Rectal smooth muscle tissue (tissue), 1 donor: ENCODE data around the gene GLTP.
"Not testable (repeated sequence)": the region's sequence is repeated elsewhere in the genome, so short reads cannot be mapped to it uniquely, and the experiment has no call there.

ENCODE experiments used
- H3K27ac ChIP-seq: one replicate; pipeline ENCODE4 v1.7.0; 2013; ENCODE audit warnings: low read depth, low read length, inconsistent platforms
- H3K27me3 ChIP-seq: one replicate; pipeline ENCODE4 v1.7.0; 2013; ENCODE audit warnings: low read length; ENCODE audit not compliant: control insufficient read depth, insufficient read depth
- H3K36me3 ChIP-seq: one replicate; pipeline ENCODE4 v1.7.0; 2013; ENCODE audit warnings: low read length; ENCODE audit not compliant: control insufficient read depth, insufficient read depth
- H3K4me1 ChIP-seq: one replicate; pipeline ENCODE4 v1.7.0; 2013; ENCODE audit warnings: low read length; ENCODE audit not compliant: control insufficient read depth, insufficient read depth
- H3K4me3 ChIP-seq: one replicate; pipeline ENCODE4 v1.7.0; 2013; ENCODE audit warnings: low read length
- H3K9ac ChIP-seq: one replicate; pipeline ENCODE4 v1.7.0; 2013; ENCODE audit warnings: low read length

GLTP gene, protein sequence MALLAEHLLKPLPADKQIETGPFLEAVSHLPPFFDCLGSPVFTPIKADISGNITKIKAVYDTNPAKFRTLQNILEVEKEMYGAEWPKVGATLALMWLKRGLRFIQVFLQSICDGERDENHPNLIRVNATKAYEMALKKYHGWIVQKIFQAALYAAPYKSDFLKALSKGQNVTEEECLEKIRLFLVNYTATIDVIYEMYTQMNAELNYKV

DNA sequence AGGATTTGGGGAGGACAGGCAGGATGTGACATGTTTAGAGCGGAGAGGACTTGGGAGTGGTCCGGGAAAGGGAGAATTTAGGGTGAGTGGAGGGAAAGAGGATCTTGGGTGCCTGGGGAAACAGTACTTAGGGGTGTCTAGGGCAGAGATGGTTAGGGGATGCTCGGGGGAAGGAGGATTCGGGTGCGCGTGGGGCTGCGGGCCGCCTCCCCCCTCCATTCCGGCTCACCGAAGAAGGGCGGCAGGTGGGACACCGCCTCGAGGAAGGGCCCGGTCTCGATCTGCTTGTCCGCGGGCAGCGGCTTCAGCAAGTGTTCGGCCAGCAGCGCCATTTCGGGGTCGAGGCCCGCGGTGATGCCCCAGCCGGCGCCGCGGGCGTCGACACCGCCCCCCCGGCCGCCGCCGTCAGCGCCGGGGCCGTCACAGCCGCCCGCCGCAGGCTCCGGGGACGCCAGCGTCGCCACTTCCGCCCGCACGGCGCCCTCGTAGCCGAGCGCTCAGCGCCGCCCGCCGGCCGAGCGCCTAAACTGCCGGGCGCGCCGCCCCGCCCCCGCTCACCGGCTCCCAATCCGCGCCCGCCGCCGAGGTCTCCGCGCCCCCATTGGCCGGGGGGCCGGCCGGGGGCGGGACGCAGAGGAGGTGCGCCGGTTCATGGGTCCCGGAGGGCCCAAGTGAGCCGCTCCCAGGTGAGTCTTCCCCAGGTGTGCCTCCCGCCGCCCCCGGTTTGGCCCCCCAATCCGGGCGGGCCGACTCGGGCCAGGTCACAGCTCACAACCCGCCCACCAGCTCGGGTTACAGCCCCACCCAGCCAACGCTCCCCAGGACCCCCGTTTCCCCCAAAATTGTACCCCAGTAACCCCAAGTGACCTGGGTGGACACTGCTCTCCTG lies at the start of gene GLTP:
Gene GLTP (minus strand): TSS at position 499 of the 889 bp plus-strand sequence. CDS start 167 bp downstream, at position 332.
- H3K4me1 ChIP-seq = peaks cover 8% of the 10 kb centered on the region
- H3K4me3 ChIP-seq = peak within 1 kb of the TSS; percentile 99
- peak within 1 kb of the TSS; percentile 78 for H3K9ac ChIP-seq
- no peaks in the 10 kb centered on the region for H3K36me3 ChIP-seq
- peak within 1 kb of the TSS; percentile 45 for H3K27ac ChIP-seq
- H3K27me3 ChIP-seq = no peaks in the 10 kb centered on the region

DNA sequence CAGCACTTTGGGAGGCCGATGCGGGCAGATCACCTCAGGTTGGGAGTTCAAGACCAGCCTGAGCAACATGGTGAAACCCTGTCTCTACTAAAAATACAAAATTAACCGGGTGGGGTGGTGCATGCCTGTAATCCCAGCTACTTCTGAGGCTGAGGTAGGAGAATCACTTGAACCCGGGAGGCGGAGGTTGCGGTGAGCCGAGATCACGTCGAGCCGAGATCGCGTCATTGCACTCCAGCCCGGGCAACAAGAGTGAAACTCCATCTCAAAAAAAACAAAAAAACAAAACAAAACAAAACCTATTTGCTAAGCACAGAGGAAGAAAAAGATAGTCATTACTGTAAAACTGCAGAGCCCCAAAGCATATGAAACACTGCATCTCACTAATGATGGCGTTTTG lies 49.0 kb upstream of the GLTP start:
- H3K27ac ChIP-seq = not testable (repeated sequence)

GRCh38 chr12:109928058-109928656 lies 47.8 kb upstream of the GLTP start:
- no peak overlapping the region for H3K9ac ChIP-seq
- H3K36me3 ChIP-seq = peaks cover 14% of the 10 kb centered on the region
- no peak overlapping the region for H3K27ac ChIP-seq
- no peaks in the 10 kb centered on the region for H3K4me1 ChIP-seq
- no peaks in the 10 kb centered on the region for H3K27me3 ChIP-seq
- H3K4me3 ChIP-seq = no peak overlapping the region

More for the DNA sequence above, 49.0 kb upstream of the GLTP start:
- peaks cover 18% of the 10 kb centered on the region for H3K36me3 ChIP-seq
- not testable (repeated sequence) for H3K9ac ChIP-seq, H3K4me3 ChIP-seq, H3K27me3 ChIP-seq, H3K4me1 ChIP-seq

- Histone ChIP-seq H3K36me3 (peaks cover 10% of the 10 kb centered on the region), H3K27ac (no peak overlapping the region), H3K27me3 (no peaks in the 10 kb centered on the region), H3K4me1 (no peaks in the 10 kb centered on the region), H3K9ac (no peak overlapping the region), H3K4me3 (no peak overlapping the region)
Observed at GRCh38 chr12:109927622-109928021, 47.3 kb upstream of the GLTP start.

- H3K4me3 ChIP-seq = no peak overlapping the region
- no peaks in the 10 kb centered on the region for H3K4me1 ChIP-seq
- H3K27ac ChIP-seq = no peak overlapping the region
- H3K9ac ChIP-seq = no peak overlapping the region
- peaks cover 7% of the 10 kb centered on the region for H3K36me3 ChIP-seq
- no peaks in the 10 kb centered on the region for H3K27me3 ChIP-seq
Observed at GRCh38 chr12:109926488-109927210, 46.3 kb upstream of the GLTP start.

DNA sequence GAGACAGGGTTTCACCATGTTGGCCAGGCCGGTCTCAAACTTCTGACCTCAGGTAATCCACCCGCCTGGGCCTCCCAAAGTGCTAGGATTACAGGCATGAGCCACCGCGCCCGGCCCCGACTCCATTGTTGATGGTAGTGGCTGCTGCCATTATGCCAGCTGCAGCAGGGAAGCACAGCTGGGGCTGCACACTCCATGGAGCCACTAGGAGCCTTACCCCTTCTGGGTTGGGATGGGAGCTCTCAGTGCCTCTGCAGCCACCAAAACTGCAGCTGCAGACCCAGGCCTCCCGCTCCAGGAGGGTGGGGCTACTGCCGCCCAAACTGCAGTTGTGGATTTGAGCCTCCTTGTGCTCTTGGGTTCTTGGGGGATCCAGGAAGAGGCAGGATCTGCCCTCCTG lies 45.7 kb upstream of the GLTP start:
- no peak overlapping the region for H3K4me3 ChIP-seq
- no peaks in the 10 kb centered on the region for H3K4me1 ChIP-seq
- no peaks in the 10 kb centered on the region for H3K27me3 ChIP-seq
- H3K27ac ChIP-seq = no peak overlapping the region
- no peak overlapping the region for H3K9ac ChIP-seq
- H3K36me3 ChIP-seq = peaks cover 7% of the 10 kb centered on the region

DNA sequence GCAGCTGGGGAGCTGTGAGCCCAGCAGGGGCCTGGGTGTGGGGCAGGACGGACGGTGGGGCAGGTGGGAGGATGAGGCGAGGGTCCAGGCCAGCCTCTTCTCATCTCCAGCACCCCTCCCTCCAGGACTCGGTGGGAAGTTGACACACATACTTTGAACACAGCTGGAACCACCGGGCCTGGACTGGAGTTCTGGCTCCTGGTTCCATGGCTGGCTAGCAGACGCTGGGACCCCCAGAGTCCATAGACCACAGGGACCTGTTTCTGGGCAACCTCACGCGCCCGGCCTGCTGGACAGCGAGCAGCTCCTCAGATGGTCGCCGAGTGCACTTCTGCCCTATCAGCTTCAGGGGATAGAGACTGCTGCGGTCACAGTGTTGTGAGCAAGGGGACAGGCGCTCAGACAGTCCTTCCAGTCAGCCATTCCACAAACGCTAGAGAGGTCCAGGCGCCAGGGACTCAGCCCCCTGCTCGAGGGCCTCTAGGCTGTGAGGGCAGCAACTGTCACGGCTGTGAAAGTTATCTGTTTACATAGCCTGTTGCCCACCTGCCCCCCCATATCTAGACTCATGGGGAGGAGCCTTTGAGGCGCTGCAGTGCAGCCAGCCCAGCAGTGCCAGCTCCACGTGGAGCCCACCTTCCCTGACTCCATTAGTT lies 45.0 kb upstream of the GLTP start:
- Histone ChIP-seq H3K4me1 (no peaks in the 10 kb centered on the region), H3K27me3 (no peaks in the 10 kb centered on the region), H3K9ac (no peak overlapping the region), H3K27ac (no peak overlapping the region), H3K4me3 (no peak overlapping the region), H3K36me3 (peaks cover 7% of the 10 kb centered on the region)

GRCh38 chr12:109923481-109924245 lies 43.3 kb upstream of the GLTP start:
- H3K27me3 ChIP-seq = no peaks in the 10 kb centered on the region
- no peak overlapping the region for H3K9ac ChIP-seq
- no peak overlapping the region for H3K27ac ChIP-seq
- peaks cover 7% of the 10 kb centered on the region for H3K36me3 ChIP-seq
- no peaks in the 10 kb centered on the region for H3K4me1 ChIP-seq
- no peak overlapping the region for H3K4me3 ChIP-seq

GRCh38 chr12:109923038-109923437 lies 42.7 kb upstream of the GLTP start:
- Histone ChIP-seq H3K4me3 (no peak overlapping the region), H3K9ac (no peak overlapping the region), H3K36me3 (peaks cover 7% of the 10 kb centered on the region), H3K27me3 (no peaks in the 10 kb centered on the region), H3K4me1 (no peaks in the 10 kb centered on the region), H3K27ac (no peak overlapping the region)

DNA sequence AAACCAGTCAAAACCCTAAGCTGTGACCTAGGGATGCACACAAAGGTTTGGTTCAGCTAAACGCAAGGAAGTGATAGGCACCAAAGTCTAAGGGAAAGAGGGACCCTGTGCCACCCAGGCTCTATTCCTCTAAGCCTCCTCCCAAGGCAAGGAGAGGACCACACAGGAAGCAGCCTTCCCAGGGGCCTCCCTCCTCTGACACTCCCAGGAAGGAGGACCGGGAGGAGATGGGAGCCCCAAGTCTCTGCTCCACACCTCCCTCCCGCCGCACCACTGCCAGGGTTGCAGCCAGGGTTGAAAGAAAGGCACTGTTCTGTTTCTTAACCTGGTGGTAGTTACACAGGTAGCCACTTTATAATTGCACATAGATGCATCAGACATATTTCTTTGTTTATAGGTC lies 41.6 kb upstream of the GLTP start:
- H3K36me3 ChIP-seq = peaks cover 9% of the 10 kb centered on the region

GRCh38 chr12:109920261-109920780 lies 40.0 kb upstream of the GLTP start:
- peaks cover 20% of the 10 kb centered on the region for H3K36me3 ChIP-seq
- H3K4me1 ChIP-seq = no peaks in the 10 kb centered on the region
- H3K9ac ChIP-seq = no peak overlapping the region
- no peak overlapping the region for H3K4me3 ChIP-seq
- H3K27me3 ChIP-seq = no peaks in the 10 kb centered on the region
- no peak overlapping the region for H3K27ac ChIP-seq

More for the DNA sequence above, 41.6 kb upstream of the GLTP start:
- H3K27ac ChIP-seq = no peak overlapping the region
- no peaks in the 10 kb centered on the region for H3K27me3 ChIP-seq
- no peaks in the 10 kb centered on the region for H3K4me1 ChIP-seq
- H3K9ac ChIP-seq = no peak overlapping the region
- H3K4me3 ChIP-seq = no peak overlapping the region
